CD4-positive, CD25-positive, alpha-beta regulatory T cell (primary cell): Measurements from ENCODE around the gene PRKD2. TPM values are rescaled to one million over a fixed set of nuclear protein-coding genes. Genes with fewer than 3 reads are reported as not detected.

Experiments
- ATAC-seq, 2 donors: fragments of 150-1000 bp; cut with Tn5 transposase; one replicate each; pipeline ENCODE4 v1.10.0; 2021; ENCODE audit warnings: low read depth in 2 of 2, moderate number of reproducible peaks in 2 of 2, moderate library complexity in 1 of 2
- DNase-seq, 3 donors: peaks; one replicate each; pipeline versions ENCODE4 v3.0.0 to v3.0.0-alpha.2; 2012 to 2022; ENCODE audit warnings: mixed read lengths in 1 of 3
- H3K27ac ChIP-seq: one replicate; pipeline ENCODE4 v1.7.0; 2013; ENCODE audit warnings: mild to moderate bottlenecking, low read length; ENCODE audit not compliant: insufficient read depth, poor library complexity, severe bottlenecking
- H3K27me3 ChIP-seq: one replicate; pipeline ENCODE4 v1.7.0; 2013; ENCODE audit warnings: low read length; ENCODE audit not compliant: control insufficient read depth, insufficient read depth
- H3K36me3 ChIP-seq: one replicate; pipeline ENCODE4 v1.7.0; 2013; ENCODE audit warnings: mild to moderate bottlenecking, low read length, moderate library complexity; ENCODE audit not compliant: control insufficient read depth, insufficient read depth
- H3K4me1 ChIP-seq: 2 replicates; pipeline ENCODE4 v1.7.0; 2013; ENCODE audit warnings: mild to moderate bottlenecking, low read length; ENCODE audit not compliant: insufficient read depth, control insufficient read depth, poor library complexity, severe bottlenecking
- H3K4me3 ChIP-seq: one replicate; pipeline ENCODE4 v1.7.0; 2013; ENCODE audit warnings: low read depth, mild to moderate bottlenecking, low read length, moderate library complexity
- H3K9me3 ChIP-seq, 2 experiments: 1 replicate in 1 of 2; 2 replicates in 1 of 2; pipeline ENCODE4 v1.7.0; 2013; ENCODE audit warnings: low read length in 2 of 2, mild to moderate bottlenecking in 1 of 2, moderate library complexity in 1 of 2; ENCODE audit not compliant: control insufficient read depth in 2 of 2
- H3K27ac Mint-ChIP-seq, 3 donors: one replicate each; pipeline ENCODE4 v1.8.0; 2020 to 2022; ENCODE audit warnings: mild to moderate bottlenecking in 3 of 3, mixed read lengths in 3 of 3, moderate library complexity in 2 of 3
- H3K27me3 Mint-ChIP-seq: one replicate; pipeline ENCODE4 v1.8.0; 2022; ENCODE audit warnings: mild to moderate bottlenecking, mixed read lengths
- H3K36me3 Mint-ChIP-seq: one replicate; pipeline ENCODE4 v1.8.0; 2020; ENCODE audit warnings: mixed read lengths
- H3K4me1 Mint-ChIP-seq, 4 donors: one replicate each; pipeline ENCODE4 v1.8.0; 2020 to 2022; ENCODE audit warnings: mixed read lengths in 4 of 4, mild to moderate bottlenecking in 1 of 4
- H3K4me3 Mint-ChIP-seq, 4 donors: one replicate each; pipeline ENCODE4 v1.8.0; 2020 to 2022; ENCODE audit warnings: mild to moderate bottlenecking in 4 of 4, mixed read lengths in 4 of 4, moderate library complexity in 3 of 4
- H3K9me3 Mint-ChIP-seq, 7 donors: one replicate each; pipeline ENCODE4 v1.8.0; 2020 to 2022; ENCODE audit warnings: mixed read lengths in 7 of 7, mild to moderate bottlenecking in 3 of 7, moderate library complexity in 2 of 7
- polyA plus RNA-seq, 4 donors: library from polyadenylated mRNA; unstranded; fragments of 300-500 nt; fragmentation: Illumina TruSeq; gene quantifications; one replicate each; pipeline ENCODE4 v1.2.3, GENCODE V29; 2021
- total RNA-seq: library from RNA; stranded (reverse); gene quantifications from one replicate; pipeline ENCODE4 v1.2.3, GENCODE V29; 2022

The PRKD2 gene
- total and polyA plus RNA-seq, 5 donors from 2014 or later = 37.0 to 171 (median 46.7) TPM

DNA sequence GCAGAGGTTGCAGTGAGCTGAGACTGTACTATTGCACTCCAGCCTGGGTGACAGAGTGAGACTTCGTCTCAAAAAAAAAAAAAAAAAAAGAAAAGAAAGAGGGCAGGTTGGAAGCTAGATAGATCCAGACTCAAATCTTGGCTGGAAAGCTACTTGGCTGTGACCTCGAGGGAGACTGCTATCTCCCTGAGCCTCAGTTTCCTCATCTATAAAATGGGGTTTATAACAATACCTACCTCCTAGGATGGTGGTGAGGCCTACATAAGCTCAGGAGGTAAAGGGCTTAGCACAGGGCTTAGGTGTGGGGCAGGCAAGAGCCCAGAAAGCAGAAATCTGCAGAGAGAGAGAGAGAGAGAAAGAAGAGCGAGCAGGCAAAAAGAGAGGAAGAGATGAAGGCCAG, 31.7 kb downstream of the PRKD2 start:
- Mint-ChIP-seq H3K27me3 (no peaks in the 10 kb centered on the region), H3K36me3 (peaks cover 19% of the 10 kb centered on the region), H3K4me3 (no peak overlapping the region), H3K27ac (peak overlapping the region in 2 of 3 donors; percentile 88), H3K4me1 (peaks cover 0 to 2% (median 0%) of the 10 kb centered on the region in 4 donors), H3K9me3 (peaks cover 0 to 2% (median 0%) of the 10 kb centered on the region in 7 donors)
- Histone ChIP-seq H3K4me1 (no peaks in the 10 kb centered on the region), H3K27ac (no peak overlapping the region), H3K9me3 (no peaks in the 10 kb centered on the region), H3K27me3 (no peaks in the 10 kb centered on the region), H3K36me3 (peaks cover 85% of the 10 kb centered on the region), H3K4me3 (no peak overlapping the region)
- no peak for ATAC-seq
- DNase-seq = no peak

DNA sequence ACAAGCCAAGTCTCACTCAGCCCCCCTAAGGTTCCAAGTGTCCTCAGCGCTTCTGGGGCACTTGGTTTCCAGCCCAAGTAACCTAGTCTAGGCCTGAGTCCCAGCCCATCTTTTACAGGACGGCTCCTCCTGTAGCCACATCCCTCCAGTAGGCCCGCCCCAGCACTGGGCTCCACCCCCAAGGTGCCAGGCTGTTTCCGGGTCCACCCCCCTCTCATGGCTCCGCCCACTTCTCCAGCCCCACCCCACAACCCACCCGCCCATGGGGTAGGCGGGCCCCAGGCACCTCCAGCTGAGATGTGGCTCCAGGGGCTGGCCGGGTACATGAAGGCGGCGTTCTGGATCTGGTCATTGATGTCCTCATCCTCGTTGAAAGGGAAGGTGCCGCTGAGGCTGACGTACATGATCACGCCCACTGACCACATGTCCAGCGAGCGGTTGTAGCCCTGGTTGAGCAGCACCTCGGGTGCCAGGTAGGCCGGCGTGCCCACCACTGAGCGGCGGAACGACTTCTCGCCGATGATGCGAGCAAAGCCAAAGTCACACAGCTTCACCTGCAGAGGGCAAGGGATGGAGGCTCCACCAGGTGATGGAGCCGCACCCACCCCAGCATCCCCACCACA, 38.7 kb downstream of the PRKD2 start:
- H3K9me3 ChIP-seq = no peaks in the 10 kb centered on the region
- peak; percentile 47 to 67 (median 59) for DNase-seq
- no peak overlapping the region for H3K27ac ChIP-seq
- H3K36me3 ChIP-seq = peaks cover 88% of the 10 kb centered on the region
- peaks cover 0 to 19% (median 15%) of the 10 kb centered on the region in 4 donors for H3K4me1 Mint-ChIP-seq
- peak; percentile 80 for ATAC-seq
- peak overlapping the region in 1 of 3 donors; percentile 67 for H3K27ac Mint-ChIP-seq
- no peaks in the 10 kb centered on the region for H3K27me3 ChIP-seq
- no peaks in the 10 kb centered on the region for H3K4me1 ChIP-seq
- H3K9me3 Mint-ChIP-seq = peaks cover 0 to 3% (median 0%) of the 10 kb centered on the region in 7 donors
- H3K36me3 Mint-ChIP-seq = peaks cover 44% of the 10 kb centered on the region
- no peaks in the 10 kb centered on the region for H3K27me3 Mint-ChIP-seq
- H3K4me3 Mint-ChIP-seq = no peak overlapping the region
- no peak overlapping the region for H3K4me3 ChIP-seq

DNA sequence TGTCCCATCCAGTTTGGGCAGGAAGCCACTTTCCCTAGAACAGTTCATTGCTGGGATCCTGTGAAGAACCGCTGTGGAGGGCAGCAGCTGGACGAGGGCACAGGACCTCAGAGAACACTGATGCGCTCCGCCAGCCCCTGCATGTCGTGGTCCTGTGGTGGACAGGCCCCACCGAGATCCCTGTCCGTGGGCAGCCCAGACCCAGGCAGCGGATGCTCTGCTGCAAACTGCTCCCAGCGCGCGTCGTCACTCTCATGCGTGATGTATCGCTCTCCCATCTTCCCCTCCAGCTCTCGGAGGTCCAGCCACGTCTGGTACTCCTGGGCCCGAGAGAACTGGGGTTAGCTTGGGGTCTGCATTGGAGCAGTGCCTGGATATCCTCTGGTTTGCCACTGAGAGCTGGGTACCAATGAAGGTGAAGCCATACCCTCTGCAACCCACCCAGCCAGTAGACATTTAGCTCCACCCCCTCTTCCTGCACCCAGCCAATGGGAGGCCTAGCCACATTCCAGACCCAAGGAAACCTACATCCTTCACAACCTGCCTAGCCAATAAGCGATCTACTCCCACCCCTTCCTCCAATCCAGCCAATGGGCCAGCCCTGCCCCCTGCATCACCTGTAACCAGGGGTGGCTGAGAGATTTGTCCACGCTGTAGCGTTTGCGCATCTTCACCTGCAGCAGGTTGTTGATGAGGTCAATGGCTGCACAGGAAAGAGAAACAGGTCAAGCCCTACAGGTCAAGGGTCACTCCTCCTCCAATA, 42.3 kb downstream of the PRKD2 start:
- Mint-ChIP-seq H3K4me3 (no peak overlapping the region), H3K27ac (peak overlapping the region in 2 of 3 donors; percentile 65 to 66), H3K27me3 (no peaks in the 10 kb centered on the region), H3K9me3 (peaks cover 1 to 14% (median 3%) of the 10 kb centered on the region in 7 donors), H3K4me1 (peaks cover 0 to 14% (median 13%) of the 10 kb centered on the region in 4 donors), H3K36me3 (peaks cover 49% of the 10 kb centered on the region)
- H3K27ac ChIP-seq = no peak overlapping the region
- peaks cover 65% of the 10 kb centered on the region for H3K36me3 ChIP-seq
- ATAC-seq (no peak), DNase-seq (no peak)
- no peaks in the 10 kb centered on the region for H3K4me1 ChIP-seq
- H3K4me3 ChIP-seq = no peak overlapping the region
- no peaks in the 10 kb centered on the region for H3K27me3 ChIP-seq
- H3K9me3 ChIP-seq = peaks cover 8% of the 10 kb centered on the region in 2 experiments

DNA sequence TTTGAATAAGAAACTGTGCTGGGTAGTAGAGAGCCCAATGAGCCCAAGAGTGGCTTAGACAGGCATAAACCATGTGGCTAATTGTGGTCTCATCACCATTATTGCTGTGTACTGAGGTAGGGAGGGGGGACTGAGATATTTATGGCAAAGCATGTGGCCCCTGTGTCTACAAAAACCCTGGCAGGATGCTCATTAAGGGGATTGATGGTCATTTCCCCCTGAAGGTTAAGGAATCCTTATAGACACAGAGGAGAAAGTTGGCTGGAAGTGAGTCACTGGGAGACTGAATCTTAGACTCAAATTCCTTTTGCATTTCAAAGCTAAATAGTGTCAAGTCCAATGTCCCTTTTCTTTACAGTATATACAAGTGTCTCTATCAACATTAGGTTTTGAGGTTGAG, 46.1 kb downstream of the PRKD2 start:
- peaks cover 1 to 14% (median 5%) of the 10 kb centered on the region in 7 donors for H3K9me3 Mint-ChIP-seq
- peaks cover 29% of the 10 kb centered on the region for H3K36me3 Mint-ChIP-seq
- peaks cover 8% of the 10 kb centered on the region in 2 experiments for H3K9me3 ChIP-seq
- no peaks in the 10 kb centered on the region for H3K27me3 ChIP-seq
- H3K27me3 Mint-ChIP-seq = no peaks in the 10 kb centered on the region
- H3K27ac Mint-ChIP-seq = no peak overlapping the region
- H3K27ac ChIP-seq = no peak overlapping the region
- ATAC-seq (no peak), DNase-seq (no peak)
- peaks cover 32% of the 10 kb centered on the region for H3K36me3 ChIP-seq
- H3K4me1 ChIP-seq = no peaks in the 10 kb centered on the region
- no peak overlapping the region for H3K4me3 ChIP-seq
- no peak overlapping the region for H3K4me3 Mint-ChIP-seq
- peaks cover 0 to 7% (median 1%) of the 10 kb centered on the region in 4 donors for H3K4me1 Mint-ChIP-seq

DNA sequence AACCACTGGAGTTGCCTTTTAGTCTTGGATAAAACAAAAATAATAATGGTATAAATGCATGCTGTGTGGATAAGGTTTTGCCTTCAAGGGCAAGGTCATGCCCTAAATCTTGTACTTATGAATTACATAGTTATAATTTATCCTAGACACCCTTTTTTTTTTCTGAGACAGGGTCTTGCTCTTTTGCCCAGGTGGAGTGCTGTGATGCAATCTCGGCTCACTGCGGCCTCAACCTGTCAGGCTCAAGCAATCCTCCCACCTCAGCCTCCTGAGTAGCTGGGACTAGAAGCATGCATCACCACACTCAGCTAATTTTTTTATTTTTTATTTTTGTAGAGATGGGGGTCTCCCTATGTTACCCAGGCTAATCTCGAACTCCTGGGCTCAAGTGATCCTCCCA, 48.3 kb downstream of the PRKD2 start:
- H3K4me1 Mint-ChIP-seq = no peaks in the 10 kb centered on the region
- Histone ChIP-seq H3K4me3 (no peak overlapping the region), H3K4me1 (no peaks in the 10 kb centered on the region), H3K27me3 (no peaks in the 10 kb centered on the region), H3K27ac (no peak overlapping the region), H3K36me3 (peaks cover 11% of the 10 kb centered on the region), H3K9me3 (peaks cover 8% of the 10 kb centered on the region in 2 experiments)
- H3K4me3 Mint-ChIP-seq = no peak overlapping the region
- peaks cover 18% of the 10 kb centered on the region for H3K36me3 Mint-ChIP-seq
- no peak overlapping the region for H3K27ac Mint-ChIP-seq
- peaks cover 1 to 14% (median 5%) of the 10 kb centered on the region in 7 donors for H3K9me3 Mint-ChIP-seq
- H3K27me3 Mint-ChIP-seq = no peaks in the 10 kb centered on the region
- DNase-seq = no peak
- no peak for ATAC-seq

DNA sequence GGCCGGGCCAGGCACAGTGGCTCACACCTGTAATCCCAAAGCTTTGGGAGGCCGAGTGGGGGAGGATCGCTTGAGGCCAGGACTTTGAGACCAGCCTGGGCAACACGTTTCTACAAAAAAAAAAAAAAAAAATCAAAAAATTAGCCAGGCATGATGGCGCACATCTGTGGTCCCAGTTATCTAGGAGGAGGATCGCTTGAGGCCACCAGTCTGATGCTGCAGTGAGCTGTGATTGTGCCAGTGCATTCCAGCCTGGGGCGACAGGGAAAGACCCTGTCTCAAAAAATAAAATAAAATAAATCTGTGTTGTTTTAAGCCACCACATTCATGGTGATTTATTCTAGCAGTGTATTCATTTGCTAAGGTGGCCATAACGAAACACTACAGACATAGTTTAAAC, 51.8 kb downstream of the PRKD2 start:
- H3K9me3 ChIP-seq = no peaks in the 10 kb centered on the region
- H3K27me3 Mint-ChIP-seq = peaks cover 7% of the 10 kb centered on the region
- no peak overlapping the region for H3K27ac Mint-ChIP-seq
- ATAC-seq = no peak
- DNase-seq = no peak
- H3K9me3 Mint-ChIP-seq = peaks cover 0 to 5% (median 0%) of the 10 kb centered on the region in 7 donors
- H3K4me1 ChIP-seq = peaks cover 18% of the 10 kb centered on the region
- no peak overlapping the region for H3K4me3 Mint-ChIP-seq
- H3K4me3 ChIP-seq = no peak overlapping the region
- peaks cover 2% of the 10 kb centered on the region for H3K27me3 ChIP-seq
- H3K36me3 ChIP-seq = no peaks in the 10 kb centered on the region
- peaks cover 5 to 16% (median 7%) of the 10 kb centered on the region in 4 donors for H3K4me1 Mint-ChIP-seq
- H3K36me3 Mint-ChIP-seq = no peaks in the 10 kb centered on the region
- H3K27ac ChIP-seq = no peak overlapping the region

DNA sequence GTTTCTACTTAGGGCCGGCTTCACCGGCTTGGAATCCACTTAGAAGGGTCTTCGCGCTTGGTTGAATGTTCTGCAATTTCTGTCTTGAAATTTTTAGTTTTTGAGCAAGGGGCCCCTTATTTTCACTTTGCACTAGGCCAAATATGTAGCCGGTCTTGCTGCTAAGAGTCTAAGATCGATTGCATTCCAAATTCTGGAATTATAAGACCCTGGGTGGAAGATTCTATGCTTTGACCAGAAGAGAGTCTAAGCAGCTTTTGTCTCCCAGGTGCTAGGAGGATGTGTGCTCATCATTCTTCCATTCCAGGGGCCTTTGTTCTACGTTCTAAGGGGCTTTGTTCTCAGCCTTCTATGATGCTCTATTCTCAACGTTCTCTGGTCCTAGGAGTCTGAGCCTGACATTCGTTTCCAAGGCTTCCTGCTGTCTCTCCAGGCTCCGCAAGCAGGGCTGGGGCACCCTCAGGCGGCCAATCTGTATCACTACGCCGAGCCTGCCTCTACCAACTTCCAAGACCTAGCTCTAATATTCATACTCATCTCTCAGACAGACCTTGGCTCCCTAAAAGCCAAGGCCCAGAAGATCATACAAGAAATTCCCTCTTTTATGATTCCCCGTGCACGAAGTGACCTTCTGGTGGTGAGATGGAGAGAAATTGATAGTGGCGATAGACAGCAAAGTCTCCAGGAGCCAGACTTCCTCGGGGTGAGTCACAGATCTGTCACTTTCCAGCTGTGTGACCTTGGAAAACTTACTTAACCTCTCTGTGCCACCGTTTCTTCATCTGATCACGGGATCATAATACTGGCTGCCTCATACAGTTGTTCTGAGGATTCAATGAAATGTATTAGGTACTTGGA, 55.0 kb downstream of the PRKD2 start:
- H3K9me3 ChIP-seq = no peaks in the 10 kb centered on the region
- peaks cover 12% of the 10 kb centered on the region for H3K27me3 ChIP-seq
- peak overlapping the region; percentile 64 to 92 (median 86) for H3K4me3 Mint-ChIP-seq
- no peaks in the 10 kb centered on the region for H3K36me3 Mint-ChIP-seq
- DNase-seq (peak; percentile 63 to 89 (median 77)), ATAC-seq (peak; percentile 25 to 43)
- no peaks in the 10 kb centered on the region for H3K36me3 ChIP-seq
- H3K27ac ChIP-seq = peak overlapping the region; percentile 70
- H3K4me1 Mint-ChIP-seq = peaks cover 5 to 28% (median 8%) of the 10 kb centered on the region in 4 donors
- H3K4me3 ChIP-seq = peak overlapping the region; percentile 76
- H3K4me1 ChIP-seq = peaks cover 30% of the 10 kb centered on the region
- no peaks in the 10 kb centered on the region for H3K9me3 Mint-ChIP-seq
- peaks cover 29% of the 10 kb centered on the region for H3K27me3 Mint-ChIP-seq
- H3K27ac Mint-ChIP-seq = peak overlapping the region; percentile 76 to 90 (median 80)
